Measurements from ENCODE around the gene ITGB1. TPM values are rescaled to one million over a fixed set of nuclear protein-coding genes. Genes with fewer than 3 reads are reported as not detected.

The ITGB1 gene
- total RNA-seq, 1 donor from 2014 or later = 263 TPM

DNA sequence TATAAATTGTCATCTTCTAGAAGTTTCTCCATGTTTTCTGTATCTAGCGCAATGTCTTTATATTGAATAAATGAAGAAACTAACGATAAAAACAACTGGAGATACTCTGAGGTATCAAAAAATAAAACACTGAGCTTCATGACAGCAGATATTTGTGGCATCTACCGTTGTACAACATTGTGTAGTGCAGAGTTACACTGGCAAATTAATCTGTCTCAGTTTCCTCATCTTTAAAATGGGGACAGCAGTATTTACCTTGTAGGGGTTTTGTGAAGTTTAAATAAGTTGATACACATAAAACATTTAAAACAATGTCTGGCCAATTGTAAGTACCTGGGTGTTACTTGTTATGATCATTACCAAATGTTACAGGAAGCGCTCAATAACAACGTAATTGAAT lies 10.4 kb downstream of the ITGB1 start:
- Mint-ChIP-seq H3K4me3 (ENCODE audit: unreplicated experiment) (no peak overlapping the region), H3K27me3 (ENCODE audit: unreplicated experiment) (peaks cover 3% of the 10 kb centered on the region), H3K36me3 (ENCODE audit: unreplicated experiment) (no peaks in the 10 kb centered on the region), H3K27ac (ENCODE audit: unreplicated experiment) (no peak overlapping the region), H3K9me3 (ENCODE audit: unreplicated experiment) (no peaks in the 10 kb centered on the region), H3K4me1 (ENCODE audit: low read depth, unreplicated experiment) (peaks cover 38% of the 10 kb centered on the region)
- no peak for DNase-seq
- TF ChIP-seq, protein P1, sequence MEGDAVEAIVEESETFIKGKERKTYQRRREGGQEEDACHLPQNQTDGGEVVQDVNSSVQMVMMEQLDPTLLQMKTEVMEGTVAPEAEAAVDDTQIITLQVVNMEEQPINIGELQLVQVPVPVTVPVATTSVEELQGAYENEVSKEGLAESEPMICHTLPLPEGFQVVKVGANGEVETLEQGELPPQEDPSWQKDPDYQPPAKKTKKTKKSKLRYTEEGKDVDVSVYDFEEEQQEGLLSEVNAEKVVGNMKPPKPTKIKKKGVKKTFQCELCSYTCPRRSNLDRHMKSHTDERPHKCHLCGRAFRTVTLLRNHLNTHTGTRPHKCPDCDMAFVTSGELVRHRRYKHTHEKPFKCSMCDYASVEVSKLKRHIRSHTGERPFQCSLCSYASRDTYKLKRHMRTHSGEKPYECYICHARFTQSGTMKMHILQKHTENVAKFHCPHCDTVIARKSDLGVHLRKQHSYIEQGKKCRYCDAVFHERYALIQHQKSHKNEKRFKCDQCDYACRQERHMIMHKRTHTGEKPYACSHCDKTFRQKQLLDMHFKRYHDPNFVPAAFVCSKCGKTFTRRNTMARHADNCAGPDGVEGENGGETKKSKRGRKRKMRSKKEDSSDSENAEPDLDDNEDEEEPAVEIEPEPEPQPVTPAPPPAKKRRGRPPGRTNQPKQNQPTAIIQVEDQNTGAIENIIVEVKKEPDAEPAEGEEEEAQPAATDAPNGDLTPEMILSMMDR (IDR thresholded peaks at IDR 0.05; ENCODE audit: partially characterized antibody, unreplicated experiment) = no peak

DNA sequence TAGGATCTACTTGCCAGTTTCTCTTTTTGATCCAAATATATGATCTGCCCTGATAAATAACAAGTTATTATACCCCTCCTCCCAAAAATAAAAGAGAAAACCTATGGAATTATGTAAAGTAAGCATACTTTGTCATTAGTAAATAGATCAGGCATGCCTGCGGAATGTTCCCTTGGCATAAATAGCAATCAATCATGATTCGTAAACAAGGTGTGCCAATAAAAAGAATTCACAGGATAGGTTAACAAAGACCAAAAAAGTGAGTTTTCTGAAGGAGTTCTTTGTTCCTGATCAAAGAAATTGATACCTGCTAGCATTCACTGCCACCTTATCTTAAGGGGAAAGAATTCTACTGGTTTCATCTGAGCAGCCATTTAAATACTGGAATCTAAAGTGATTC lies 11.9 kb downstream of the ITGB1 start:
- Mint-ChIP-seq H3K27me3 (ENCODE audit: unreplicated experiment) (peaks cover 3% of the 10 kb centered on the region), H3K9me3 (ENCODE audit: unreplicated experiment) (no peaks in the 10 kb centered on the region), H3K4me3 (ENCODE audit: unreplicated experiment) (no peak overlapping the region), H3K4me1 (ENCODE audit: low read depth, unreplicated experiment) (peaks cover 39% of the 10 kb centered on the region), H3K36me3 (ENCODE audit: unreplicated experiment) (no peaks in the 10 kb centered on the region), H3K27ac (ENCODE audit: unreplicated experiment) (no peak overlapping the region)
- no peak for DNase-seq
- TF ChIP-seq, protein P1 (IDR thresholded peaks at IDR 0.05; ENCODE audit: partially characterized antibody, unreplicated experiment) = no peak

DNA sequence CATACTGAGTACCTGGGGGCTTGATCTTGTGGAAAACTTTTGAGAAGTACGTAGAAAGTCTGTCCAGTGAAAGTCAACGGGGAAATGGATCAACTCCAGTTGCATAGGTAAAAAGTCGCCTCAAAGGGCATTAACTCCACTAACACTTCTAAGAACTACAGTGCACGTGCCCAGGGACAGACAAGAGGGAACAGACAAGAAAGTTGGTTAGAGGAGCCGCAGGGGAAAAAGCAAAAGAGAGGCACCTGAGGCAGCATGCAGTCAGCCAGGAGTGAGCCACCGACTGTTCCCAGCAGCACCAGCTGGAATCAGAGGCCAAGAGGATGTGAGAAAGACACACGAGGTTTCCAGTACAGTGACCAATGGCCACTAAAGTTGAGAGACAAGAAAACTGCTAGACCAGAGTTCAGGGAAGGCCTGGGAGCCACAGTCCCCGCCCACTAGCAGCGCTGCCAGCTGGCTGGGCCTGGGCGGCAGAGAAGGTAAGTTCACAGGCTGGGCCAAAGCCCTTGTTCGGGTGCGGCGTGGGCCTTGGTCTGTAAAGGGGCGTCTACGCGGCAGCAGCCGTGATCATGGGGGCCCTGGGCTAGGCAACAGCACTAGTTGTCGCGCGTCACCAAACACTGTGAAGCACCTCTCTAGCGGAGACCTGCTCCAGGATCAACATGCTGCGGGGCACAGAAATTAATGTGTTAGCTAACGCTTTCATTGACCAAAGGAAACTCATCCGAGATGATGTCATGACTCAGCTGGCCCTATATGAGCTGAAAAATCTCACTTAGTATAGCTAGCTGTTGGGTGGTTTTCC lies 14.0 kb downstream of the ITGB1 start:
- peak overlapping the region; percentile 59 for H3K27ac Mint-ChIP-seq (ENCODE audit: unreplicated experiment)
- H3K9me3 Mint-ChIP-seq (ENCODE audit: unreplicated experiment) = no peaks in the 10 kb centered on the region
- TF ChIP-seq, protein P1 (IDR thresholded peaks at IDR 0.05; ENCODE audit: partially characterized antibody, unreplicated experiment) = no peak
- no peak overlapping the region for H3K4me3 Mint-ChIP-seq (ENCODE audit: unreplicated experiment)
- H3K27me3 Mint-ChIP-seq (ENCODE audit: unreplicated experiment) = peaks cover 5% of the 10 kb centered on the region
- no peaks in the 10 kb centered on the region for H3K36me3 Mint-ChIP-seq (ENCODE audit: unreplicated experiment)
- DNase-seq = peak; percentile 27
- H3K4me1 Mint-ChIP-seq (ENCODE audit: low read depth, unreplicated experiment) = peaks cover 35% of the 10 kb centered on the region

DNA sequence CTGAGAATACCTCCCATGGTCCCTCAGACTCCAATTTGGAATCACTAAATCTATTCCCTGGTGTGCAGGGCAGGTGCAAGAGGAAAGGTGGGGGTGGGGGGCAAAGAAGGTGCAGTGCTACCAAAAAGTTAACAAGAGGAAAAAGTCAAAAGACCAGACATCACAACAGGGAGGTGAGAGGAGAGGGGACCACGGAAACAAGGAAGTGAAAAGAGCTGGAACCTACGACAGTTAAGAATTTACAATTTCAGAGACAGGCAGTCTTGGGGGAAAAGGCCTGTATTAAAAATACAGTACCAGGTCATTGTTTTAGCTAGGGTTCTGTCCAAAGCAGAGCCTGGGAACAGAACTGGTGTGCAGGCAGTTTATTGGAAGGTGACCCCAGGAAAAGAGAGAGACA lies 14.6 kb downstream of the ITGB1 start:
- TF ChIP-seq, protein P1 (IDR thresholded peaks at IDR 0.05; ENCODE audit: partially characterized antibody, unreplicated experiment) = no peak
- DNase-seq = no peak
- peaks cover 5% of the 10 kb centered on the region for H3K9me3 Mint-ChIP-seq (ENCODE audit: unreplicated experiment)
- H3K27ac Mint-ChIP-seq (ENCODE audit: unreplicated experiment) = no peak overlapping the region
- H3K4me3 Mint-ChIP-seq (ENCODE audit: unreplicated experiment) = no peak overlapping the region
- peaks cover 36% of the 10 kb centered on the region for H3K4me1 Mint-ChIP-seq (ENCODE audit: low read depth, unreplicated experiment)
- H3K36me3 Mint-ChIP-seq (ENCODE audit: unreplicated experiment) = no peaks in the 10 kb centered on the region
- peaks cover 10% of the 10 kb centered on the region for H3K27me3 Mint-ChIP-seq (ENCODE audit: unreplicated experiment)

DNA sequence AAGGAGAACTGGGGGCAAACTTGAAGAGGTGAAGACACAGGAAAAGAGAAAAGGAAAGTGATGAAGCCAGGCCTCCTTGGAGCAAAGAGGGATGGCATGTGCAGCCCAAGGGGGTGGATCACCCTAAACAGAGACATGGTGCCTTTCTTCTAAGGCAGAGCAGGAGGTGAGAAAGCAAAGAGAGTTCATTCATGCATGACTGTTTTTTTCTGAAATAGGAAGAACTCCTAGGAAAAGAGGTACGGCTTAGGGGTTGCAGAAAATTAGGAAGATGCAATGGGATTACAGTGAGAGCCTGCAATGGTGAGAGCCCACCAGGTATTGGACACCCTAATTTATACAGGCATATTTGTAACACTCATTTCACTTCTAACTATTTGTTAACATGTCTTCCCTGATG lies 15.9 kb downstream of the ITGB1 start:
- TF ChIP-seq, protein P1 (IDR thresholded peaks at IDR 0.05; ENCODE audit: partially characterized antibody, unreplicated experiment) = no peak
- H3K4me1 Mint-ChIP-seq (ENCODE audit: low read depth, unreplicated experiment) = peaks cover 41% of the 10 kb centered on the region
- no peak overlapping the region for H3K27ac Mint-ChIP-seq (ENCODE audit: unreplicated experiment)
- H3K4me3 Mint-ChIP-seq (ENCODE audit: unreplicated experiment) = no peak overlapping the region
- H3K9me3 Mint-ChIP-seq (ENCODE audit: unreplicated experiment) = peaks cover 8% of the 10 kb centered on the region
- peaks cover 11% of the 10 kb centered on the region for H3K27me3 Mint-ChIP-seq (ENCODE audit: unreplicated experiment)
- no peaks in the 10 kb centered on the region for H3K36me3 Mint-ChIP-seq (ENCODE audit: unreplicated experiment)
- no peak for DNase-seq
